ENCODE measurements around the gene NSDHL. TPM values are rescaled to one million over a fixed set of nuclear protein-coding genes. Genes with fewer than 3 reads are reported as not detected.

The NSDHL gene
- total and polyA plus RNA-seq, 2 experiments from 2014 or later, result 32.4 to 34.3 TPM

GRCh38 chrX:152903589-152903988 is 72.7 kb downstream of the NSDHL start (continued):
- no peak for TF ChIP-seq ZNF462 (CRISPR knock-in tag; IDR thresholded peaks at IDR 0.05)
- no peak for TF ChIP-seq NANOG (IDR thresholded peaks at IDR 0.05; ENCODE audit: borderline replicate concordance)
- no peak for TF ChIP-seq POLR2AphosphoS5 (IDR thresholded peaks at IDR 0.05; ENCODE audit: low read depth)
- TF ChIP-seq ZNF331 (CRISPR knock-in tag; IDR thresholded peaks at IDR 0.05; ENCODE audit: low read depth), result no peak
- no peak for TF ChIP-seq REST (IDR thresholded peaks at IDR 0.05; ENCODE audit: unreplicated experiment)
- no peak for TF ChIP-seq JUNB (IDR thresholded peaks at IDR 0.05; ENCODE audit: unreplicated experiment)
